NCI-H2227 (cell line): ENCODE data around the gene EEPD1.
"Not testable (repeated sequence)": the region's sequence is repeated elsewhere in the genome, so short reads cannot be mapped to it uniquely, and the experiment has no call there.

Experiments used
- DNase-seq: peaks from one replicate; lab custom pipeline; 2025; ENCODE audit not compliant: unreplicated experiment; lab: John Stamatoyannopoulos, UW

The EEPD1 gene

DNA sequence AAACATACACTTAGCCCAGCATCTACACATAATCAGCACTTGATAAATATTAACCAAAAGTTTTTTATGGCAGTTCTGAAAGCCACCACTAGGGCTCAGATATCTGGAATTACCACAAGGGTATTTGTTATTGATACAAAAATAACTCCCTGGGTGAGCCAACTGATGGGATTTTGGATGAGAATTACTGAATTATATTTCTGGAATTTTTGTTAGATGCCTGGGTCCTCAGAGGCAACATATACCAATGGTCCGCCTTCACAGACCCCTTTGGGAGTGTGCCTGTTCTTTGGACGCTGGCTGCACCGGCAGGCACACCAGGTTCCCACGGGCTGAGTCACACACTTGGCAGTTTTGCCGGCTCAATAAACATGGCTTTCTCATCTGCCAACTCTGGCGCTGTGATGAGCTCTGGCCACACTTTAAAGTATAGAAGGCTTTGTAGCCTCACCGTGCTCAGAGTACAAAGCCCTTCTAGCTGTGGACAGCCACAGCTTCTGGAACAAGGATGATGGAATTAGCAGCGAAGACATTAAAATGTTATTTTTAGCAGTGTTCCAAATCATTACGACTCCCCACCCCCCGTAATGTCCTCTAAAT is 24.5 kb upstream of the EEPD1 start:
- DNase-seq: no peak

DNA sequence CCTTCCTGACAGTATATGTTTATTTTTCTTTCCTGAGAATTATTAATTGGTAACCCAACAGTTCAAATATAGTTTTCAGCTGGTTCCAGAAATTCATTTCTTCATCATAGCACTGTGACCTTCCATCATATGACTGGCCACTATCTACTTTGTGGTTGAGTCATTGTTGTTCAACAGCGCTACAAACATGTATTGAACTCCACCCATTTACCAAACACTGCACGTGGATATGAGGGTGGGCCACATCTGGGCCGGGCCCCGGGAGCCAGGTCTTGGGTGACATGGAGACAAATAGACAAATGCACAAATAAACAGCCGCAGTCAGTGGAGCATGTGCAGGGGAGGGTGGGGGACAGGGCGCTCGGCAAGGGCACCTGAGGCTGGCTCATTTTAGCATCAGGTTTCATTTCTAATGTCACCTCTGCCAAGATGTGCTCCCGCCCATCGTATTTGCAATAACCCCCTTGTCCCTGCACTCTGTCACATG is 24.0 kb upstream of the EEPD1 start:
- no peak for DNase-seq

DNA sequence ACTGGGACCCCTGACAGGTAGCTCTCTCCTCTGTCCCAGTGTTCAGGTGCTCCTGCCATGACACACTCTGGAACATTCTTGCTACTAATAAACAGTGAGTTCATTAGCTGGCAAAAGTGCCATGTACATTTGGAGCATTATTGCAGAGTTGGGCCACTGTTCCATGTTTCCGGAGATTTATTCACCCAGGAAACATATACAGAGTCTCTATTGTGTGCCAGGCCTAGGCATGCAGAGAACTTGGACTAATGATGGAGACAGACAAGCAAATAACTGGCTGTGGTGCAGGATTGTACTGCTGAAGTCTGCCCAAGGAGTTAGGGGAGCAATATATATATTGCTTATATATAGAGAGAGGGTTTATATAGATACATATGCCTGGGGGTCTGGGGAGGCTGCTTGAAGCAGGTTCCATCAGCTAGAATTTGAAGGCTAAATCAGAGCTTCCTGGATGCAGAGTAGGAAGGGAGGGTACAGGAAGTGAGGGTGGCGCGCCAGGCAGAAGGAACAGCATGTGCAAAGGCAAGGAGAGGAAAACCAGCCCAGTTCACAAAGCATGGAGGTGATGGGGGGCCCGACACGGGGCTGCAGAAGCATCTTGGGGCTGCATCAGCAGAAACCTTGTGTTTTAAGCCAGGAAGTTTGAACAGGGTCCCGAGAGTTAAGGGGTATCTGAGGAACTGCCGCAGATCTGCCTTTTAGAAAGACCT is 22.7 kb upstream of the EEPD1 start:
- DNase-seq: no peak

DNA sequence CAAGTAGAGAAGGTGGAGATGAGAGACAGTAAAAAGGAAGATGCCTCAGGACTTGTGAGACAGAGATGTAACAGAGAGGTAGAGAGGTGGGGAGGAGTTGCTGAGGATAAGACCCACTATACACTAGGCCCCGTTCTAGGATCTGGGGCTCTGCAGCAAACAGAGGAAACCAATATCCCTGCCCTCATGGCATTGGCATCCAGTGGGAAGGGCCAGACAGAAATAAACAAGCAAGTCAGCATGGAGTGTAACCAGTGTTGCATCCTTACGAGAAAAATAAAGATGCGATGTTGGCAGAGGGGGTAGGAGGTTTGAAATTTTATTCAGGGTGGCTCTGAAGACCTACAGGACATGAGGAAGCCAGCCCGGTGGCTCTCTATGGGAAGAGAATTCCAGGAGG is 22.0 kb upstream of the EEPD1 start:
- DNase-seq: no peak

DNA sequence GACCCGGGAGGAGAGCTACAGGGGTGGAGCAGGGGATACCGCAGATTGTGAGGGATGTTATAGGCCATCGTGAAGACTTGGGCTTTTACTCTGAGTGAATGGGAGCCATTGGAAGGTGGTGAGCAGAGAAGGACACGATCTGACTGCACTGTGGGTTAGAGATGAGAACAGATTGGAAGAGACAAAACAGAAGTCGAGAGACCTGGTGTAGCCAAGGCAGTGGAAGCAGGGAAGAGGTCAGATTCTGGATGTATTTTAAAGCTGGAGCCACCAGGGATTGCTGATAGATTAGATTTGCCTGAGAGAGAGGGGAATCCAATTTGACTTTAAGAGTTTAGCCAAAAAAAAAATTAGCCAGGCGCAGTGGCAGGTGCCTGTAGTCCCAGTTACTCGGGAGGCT is 21.6 kb upstream of the EEPD1 start:
- DNase-seq: no peak

DNA sequence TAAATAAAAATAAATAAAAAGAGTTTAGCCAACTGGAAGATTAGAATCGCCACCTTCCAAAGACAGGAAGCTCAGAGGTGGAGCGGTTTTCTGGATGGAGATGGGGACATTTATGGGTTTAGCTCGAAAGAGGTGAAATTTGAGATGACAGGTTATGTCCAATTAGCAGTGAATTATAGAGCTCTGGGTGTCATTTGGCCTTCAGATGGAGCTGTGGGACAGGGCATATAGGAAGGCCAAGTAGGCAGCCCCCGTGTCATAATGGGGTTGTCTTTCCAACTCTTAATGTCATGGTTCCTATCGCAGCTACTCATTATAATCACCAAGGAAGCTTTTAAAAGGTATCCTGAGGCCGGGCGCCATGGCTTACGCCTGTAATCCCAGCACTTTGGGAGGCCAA is 21.0 kb upstream of the EEPD1 start:
- DNase-seq: no peak

DNA sequence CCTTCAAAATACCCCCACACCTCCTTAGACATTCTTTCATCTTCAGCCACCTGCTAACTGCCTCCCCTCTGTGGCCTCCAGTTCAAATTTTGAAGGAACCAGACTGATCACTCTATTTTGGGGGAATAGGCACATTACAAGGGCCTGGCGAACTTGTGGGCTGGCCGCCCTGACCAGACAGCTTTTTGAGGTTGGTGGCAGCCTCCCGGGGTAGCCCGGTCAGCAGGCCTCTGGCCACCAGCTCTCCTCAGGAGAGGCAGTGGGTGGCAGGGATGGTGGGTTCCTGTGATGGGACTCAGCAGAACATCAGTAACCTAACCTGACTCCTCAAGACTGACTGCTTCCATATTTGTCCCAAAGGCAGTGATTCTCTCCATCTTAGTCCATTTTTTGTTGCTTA is 17.4 kb upstream of the EEPD1 start:
- no peak for DNase-seq

DNA sequence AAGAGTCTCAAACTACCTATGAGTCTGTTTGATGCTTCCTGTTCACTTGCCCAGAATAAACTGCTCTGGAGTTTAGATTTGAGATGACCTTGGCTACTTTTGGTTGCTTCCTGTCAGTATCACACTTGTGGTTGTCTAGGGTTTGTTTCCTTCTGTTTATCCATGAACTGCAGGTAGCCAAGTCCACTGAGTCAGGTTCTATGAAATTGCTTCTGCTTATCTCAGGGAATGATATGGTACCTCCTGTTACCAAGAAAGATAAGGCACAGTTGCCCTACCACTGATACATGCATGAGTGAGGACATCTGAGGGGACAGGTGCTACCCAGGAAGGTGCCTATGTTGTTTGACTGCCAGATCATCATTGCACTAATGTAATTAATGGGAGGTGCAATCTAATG is 15.8 kb upstream of the EEPD1 start:
- no peak for DNase-seq

DNA sequence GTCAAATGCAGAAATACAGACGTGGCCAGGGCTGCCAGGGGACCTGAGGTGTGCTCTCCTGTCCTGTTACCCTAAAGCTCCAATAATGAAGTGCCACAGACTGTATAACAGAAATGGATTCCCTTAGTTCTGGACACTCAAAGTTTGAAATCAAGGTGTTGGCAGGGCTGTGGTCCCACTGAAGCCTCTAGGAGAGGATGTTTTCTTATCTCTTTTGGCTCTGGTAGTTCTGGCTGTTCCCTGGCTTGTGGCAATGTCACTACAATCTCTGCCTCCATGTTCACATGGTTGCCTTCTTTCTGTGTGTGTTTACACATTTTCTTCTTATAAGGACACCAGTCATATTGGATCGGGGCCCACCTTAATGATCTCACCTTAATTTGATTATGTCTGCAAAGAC is 15.3 kb upstream of the EEPD1 start:
- no peak for DNase-seq

DNA sequence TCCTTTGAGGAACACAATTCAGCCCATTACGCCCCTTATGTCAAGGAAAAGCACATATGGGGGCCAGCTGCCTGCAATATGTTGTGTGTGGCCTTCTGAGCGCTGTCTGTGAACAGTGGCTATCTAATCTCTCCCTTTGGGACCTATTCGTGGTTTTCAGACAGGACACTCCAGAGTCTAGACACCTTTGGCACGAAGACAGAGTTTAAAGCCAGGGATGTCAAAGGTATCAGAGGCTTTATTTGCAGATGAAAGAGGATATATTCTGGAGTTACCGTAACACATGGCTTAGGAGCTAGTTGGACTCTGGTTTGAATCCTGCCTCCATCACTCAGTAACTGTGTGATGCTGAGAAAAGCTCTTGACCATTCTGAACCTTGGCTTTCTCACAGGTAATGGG is 14.8 kb upstream of the EEPD1 start:
- no peak for DNase-seq

DNA sequence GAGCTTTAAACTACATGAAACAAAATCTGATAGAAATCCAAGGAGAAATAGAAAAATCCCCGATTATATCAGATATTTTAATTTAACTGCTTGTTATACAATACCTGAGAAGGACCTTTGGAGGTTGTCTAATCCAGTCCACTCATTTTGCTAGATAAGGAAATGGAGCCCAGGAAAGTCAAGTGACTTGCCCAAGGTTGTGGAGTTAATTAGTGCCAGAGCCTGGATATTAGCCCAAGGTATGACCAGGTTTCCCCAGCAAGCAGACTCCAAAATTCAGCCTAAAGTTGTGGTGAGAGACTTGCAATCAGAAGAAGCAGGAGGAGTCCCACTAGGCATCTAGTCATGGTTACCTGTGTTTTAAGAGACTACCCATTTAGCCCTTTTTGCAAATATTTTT is 11.7 kb upstream of the EEPD1 start:
- no peak for DNase-seq

DNA sequence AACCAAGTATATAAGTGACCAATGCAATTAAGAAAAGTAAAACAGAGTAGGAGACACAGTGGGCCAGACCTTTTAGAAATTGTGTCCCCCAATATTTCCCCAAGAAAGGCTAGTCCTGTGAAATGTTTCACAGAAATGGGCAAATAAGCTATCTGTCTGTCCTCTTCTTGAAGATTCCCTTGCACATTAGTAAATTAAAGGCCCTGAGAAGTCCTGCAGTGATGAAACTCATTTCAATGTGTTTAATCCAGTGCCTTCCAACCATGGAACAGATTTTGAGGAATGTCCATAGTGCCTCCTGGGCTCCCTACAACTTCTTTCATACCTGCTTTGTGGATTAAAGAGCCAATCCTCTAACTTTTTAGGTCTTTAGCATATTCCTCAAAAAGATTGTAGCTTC is 11.2 kb upstream of the EEPD1 start:
- no peak for DNase-seq

DNA sequence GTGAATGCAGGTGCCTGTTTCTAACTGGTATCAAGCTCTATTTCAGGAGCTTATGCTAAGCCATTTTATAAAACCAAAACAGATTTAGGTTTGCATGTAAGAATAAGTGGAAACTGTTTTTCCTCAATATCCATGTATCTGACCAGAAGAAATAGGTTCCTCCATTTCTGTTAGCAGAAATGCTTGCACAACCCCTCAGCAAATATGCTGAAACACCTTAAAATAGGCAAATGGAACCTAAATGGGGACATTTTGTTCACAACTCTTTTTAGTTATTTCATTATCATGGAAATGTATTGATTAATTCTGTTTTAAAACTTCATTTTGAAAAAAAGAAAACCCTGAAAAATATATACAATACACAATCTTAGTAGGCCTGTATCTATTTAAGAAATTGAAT is 8.9 kb upstream of the EEPD1 start:
- no peak for DNase-seq

DNA sequence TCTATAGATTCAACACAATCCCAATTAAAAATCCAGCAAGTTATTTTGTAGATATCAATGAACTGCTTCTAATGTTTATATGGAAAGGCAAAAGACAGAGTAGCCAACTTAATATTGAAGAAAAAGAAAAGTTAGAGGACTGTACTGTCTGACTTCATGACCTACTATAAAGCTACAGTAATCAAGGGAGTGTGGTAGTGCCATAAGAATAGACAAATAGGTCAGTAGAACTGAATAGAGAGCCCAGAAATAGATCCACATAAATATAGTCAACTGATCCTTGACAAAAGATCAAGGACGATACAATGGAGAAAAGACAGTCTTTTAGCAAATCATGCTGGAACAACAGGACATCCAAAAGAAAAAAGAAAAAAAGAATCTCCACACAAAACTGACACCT is 7.4 kb upstream of the EEPD1 start:
- no peak for DNase-seq

DNA sequence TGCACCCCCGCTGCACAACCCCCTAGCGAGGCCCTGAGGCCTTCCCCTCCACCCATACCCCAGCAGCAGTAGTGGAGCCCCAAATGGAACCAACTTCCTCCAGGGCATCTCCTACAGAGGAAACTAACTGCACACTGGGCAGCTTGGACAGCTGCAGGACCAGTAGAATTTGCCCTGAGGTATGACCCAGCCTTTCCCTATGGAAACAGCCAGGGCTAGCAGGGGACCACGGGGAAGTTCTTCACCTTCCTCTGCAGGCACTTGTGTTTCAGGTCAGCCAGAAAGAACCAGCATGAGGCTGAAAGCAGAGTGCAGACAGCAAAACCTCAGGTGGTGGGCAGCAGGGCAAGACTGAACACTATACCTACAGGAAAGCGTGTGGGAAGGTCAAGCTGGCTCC is 5.7 kb upstream of the EEPD1 start:
- DNase-seq: no peak

DNA sequence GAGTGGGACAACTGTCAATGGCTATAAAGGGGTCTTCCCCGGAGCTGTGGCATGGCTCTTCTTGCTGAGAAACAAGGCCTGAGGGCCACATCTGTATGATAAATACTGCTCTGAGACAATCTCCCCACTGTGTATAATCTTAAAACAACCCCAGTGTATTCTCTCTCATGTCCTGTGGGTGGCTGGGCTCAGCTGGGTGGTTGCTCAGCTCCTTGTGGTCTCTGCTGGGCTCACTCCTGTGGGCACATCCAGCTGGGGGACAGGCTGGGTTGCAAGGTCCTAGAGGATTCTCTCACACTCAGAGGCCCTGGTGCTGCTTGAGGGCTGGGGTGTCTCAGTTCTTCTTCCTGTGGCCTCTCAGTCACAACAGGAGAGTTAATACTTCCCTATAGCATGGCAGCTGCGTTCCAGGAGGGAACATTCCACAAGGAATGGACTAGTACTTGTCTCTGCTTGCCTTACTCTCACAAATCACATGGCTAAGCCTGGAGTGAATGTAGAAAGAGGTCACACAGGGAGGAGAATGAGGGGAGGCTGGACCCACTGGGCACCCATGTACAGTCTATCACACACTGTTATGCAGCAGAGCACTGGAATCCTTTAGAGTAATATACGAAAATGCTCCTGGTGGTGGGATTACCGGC is 4.5 kb upstream of the EEPD1 start:
- DNase-seq: no peak

DNA sequence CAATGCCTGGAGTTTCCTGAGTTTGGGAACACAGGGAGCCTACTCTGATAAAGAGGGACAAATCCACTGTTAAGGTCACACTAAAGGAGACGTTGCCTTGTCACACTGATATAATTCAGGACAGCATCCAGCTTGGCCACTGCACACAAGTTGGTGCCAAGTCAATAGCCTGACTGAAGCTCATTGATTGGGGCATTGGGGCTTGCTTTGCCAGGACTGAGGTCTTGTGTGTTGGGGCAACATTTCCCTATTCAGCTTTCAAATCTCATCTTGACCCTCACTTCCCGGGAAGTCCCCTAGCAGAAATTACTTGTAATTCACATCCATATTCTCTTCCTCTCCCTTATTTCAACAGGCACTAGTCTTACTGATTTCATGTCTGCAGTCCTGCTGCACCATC is 3.8 kb upstream of the EEPD1 start:
- not testable (repeated sequence) for DNase-seq

DNA sequence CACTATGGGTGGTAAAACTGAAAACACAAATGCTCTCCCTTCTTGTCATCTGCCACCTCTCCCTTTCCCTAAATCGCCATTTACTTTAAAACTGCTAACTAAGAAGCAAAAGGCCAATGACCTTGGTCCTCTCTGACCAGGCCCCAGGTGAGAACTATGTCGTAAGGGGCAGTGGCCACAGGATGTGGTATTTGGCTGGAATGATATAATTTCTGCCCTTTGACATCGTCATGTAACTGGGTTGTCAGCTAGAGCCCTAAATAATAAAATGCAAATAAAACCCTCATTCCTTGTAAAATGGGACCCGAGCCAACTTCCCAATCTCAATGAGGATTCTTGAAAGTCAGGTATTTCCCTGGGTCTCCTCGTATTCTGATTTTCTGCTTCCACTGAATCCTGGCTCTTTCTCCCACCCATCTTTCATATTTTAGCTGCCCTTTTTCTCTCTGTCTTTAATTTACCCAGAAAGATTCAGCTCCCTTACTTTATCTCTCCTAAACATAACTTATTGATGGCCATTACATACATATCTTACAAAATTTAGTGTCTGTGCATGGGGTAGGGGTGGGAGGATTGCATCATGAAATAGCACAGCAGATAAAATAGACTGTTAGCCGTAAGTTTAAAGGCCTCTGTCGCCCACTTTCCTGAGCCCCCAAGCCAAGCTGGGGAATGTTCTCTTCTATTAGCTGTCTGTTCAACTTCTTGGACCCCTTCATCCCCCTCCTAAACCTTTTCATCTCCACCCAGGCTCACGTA is 3.2 kb upstream of the EEPD1 start:
- no peak for DNase-seq

DNA sequence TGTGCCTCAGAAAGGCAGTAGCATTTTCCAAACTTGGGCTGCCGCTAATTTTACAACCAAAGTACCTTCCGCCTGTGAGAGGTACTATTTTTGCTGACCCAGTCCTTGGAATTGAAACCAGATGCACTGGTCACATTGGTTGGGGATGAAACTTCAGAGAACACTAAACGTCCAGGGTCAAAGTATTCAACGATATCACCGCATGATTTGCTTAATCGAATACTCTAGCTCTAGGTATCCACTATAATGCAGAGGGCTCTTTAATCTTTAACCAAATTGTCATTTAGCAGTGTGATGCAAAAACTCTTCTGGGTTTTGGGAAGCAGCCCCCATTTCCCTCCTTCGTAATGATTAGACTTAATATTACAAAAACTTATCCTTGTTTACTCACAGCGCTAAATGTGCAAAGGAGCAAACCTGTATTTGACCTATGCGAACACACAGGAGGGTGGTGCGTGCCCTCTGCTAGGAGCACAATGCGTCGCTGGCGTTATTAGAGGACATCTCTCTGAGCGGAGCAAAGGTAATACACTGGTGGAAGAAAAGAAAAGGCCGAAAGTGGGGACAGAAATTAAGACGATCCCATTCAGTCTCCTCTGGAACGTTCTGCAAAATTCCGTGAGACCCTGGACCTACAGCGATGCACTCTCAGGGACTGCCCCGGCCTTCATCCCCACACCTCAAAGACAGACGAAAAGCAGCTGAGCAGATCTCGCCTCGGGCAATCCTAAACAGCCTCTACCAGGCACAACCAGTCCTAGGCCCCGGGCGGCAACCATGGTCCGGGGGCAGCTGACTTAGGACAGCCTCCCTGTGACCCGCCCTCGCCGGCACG is 916 bp upstream of the EEPD1 start:
- peak; percentile 55 for DNase-seq

DNA sequence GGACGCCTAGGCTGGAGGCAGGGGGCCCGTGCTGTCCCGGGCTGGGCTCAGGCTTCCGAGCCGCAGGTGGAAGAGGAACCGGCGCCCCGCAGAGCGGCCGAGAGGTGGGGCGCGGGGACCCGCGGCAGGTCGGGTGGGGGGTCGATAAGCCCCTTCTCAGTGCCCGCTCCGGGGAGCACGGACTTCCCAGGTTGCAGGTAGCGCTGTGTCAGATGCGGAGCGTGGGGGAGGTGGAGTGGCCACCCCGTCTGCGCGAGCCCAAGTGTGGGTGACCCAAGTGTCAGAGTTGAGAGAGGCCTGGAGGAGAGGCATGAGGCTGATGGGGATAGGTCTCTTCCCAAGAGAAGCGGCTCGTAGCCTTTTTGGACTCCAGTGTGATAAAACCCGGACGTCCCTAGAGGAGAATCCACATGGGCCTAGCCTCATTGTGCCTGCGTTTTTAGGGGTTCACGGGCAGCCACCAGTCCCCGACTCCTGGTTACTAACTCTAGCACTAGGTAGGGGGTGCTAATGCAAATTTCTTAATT is 580 bp downstream of the EEPD1 start:
- peak; percentile 47 for DNase-seq
